GM13977 (cell line): Measurements from ENCODE around the gene SNCB.

ENCODE experiments used
- DNase-seq: peaks from one replicate; pipeline ENCODE4 v3.0.0; 2012; ENCODE audit warnings: low spot score
- CTCF ChIP-seq: IDR thresholded peaks from 2 replicates; pipeline ENCODE4 v1.5.1; 2012; ENCODE audit warnings: mild to moderate bottlenecking, control low read depth; ENCODE audit not compliant: insufficient read depth; ENCODE audit errors: extremely low read depth, missing control alignments
- in situ Hi-C: fragments of 300-500 bp; cut with MboI; formaldehyde crosslinking; loops from one replicate; pipeline ENCODE4 v1.12.0; 2022; ENCODE audit warnings: low sequenced_read_pairs, low pct_unique_long_range_greater_than_20kb, mixed read lengths, inconsistent platforms; ENCODE audit not compliant: unreplicated experiment

The SNCB gene

GRCh38 chr5:176639208-176639607, 8.9 kb upstream of the SNCB start:
- no peak for DNase-seq
- in situ Hi-C loops = no loop called here

DNA sequence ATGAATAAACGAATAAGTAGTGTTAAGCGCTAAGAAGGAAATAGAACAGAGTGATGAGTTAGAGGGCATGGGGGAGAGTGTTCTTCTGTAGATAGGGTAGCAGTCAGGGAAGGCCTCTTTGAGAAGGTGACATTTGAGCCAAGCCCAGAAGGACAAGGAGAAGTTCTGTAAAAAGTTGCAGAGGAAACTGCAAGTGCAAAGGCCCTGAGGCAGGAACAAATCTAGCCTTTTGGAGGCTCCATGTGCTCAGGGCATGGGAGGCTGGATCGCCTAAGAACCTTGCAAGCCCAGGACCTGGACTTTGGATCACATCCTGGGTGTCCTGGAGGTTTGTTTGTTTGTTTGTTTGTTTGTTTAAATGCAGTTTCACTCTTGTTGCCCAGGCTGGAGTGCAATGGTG, 8.1 kb upstream of the SNCB start:
- DNase-seq = no peak
- TF ChIP-seq CTCF = no peak
- in situ Hi-C loops = no loop called here

More at GRCh38 chr5:176639208-176639607, 8.9 kb upstream of the SNCB start:
- TF ChIP-seq CTCF = no peak

GRCh38 chr5:176637556-176637955, 7.2 kb upstream of the SNCB start:
- in situ Hi-C loops = no loop called here
- TF ChIP-seq CTCF = no peak
- no peak for DNase-seq

- TF ChIP-seq CTCF = no peak
- DNase-seq = no peak
- in situ Hi-C loops = no loop called here
Measured at GRCh38 chr5:176636426-176636825, 6.1 kb upstream of the SNCB start.

- no peak for DNase-seq
- in situ Hi-C loops = no loop called here
- no peak for TF ChIP-seq CTCF
Measured at GRCh38 chr5:176633598-176633997, 3.3 kb upstream of the SNCB start.

- no peak for TF ChIP-seq CTCF
- in situ Hi-C loops = no loop called here
- no peak for DNase-seq
Measured at GRCh38 chr5:176632745-176633144, 2.4 kb upstream of the SNCB start.

- DNase-seq = no peak
- in situ Hi-C loops = no loop called here
- TF ChIP-seq CTCF = no peak
Measured at GRCh38 chr5:176631383-176632200, 1.3 kb upstream of the SNCB start.
